ENCODE results near the gene MAP1S.

- no peak for TF ChIP-seq EP300 (IDR thresholded peaks at IDR 0.05; ENCODE audit: borderline replicate concordance in 1 of 2, low read depth in 1 of 2, low read length in 1 of 2)
- no peak for TF ChIP-seq EZH2phosphoT487 (IDR thresholded peaks at IDR 0.05; ENCODE audit: borderline replicate concordance, low read depth)
These were observed 47.4 kb upstream of the MAP1S start for GRCh38 chr19:17671906-17672305.

Data from SK-N-SH (cell line).